Activated naive CD4-positive, alpha-beta T cell treated with anti-CD3 and anti-CD28 coated beads, Interleukin-2, amount 50 U/mL, for 24 hours (primary cell): ENCODE measurements around the gene MPZL1.
A peak's percentile ranks its signal among the peaks of the same experiment; 100 is the strongest.
"Not testable (repeated sequence)": the region's sequence is repeated elsewhere in the genome, so short reads cannot be mapped to it uniquely, and the experiment has no call there.

Experiments used
- H3K27ac Mint-ChIP-seq: one replicate; pipeline ENCODE4 v1.8.0; 2021; ENCODE audit warnings: mild to moderate bottlenecking, mixed read lengths
- H3K27me3 Mint-ChIP-seq: one replicate; pipeline ENCODE4 v1.8.0; 2021; ENCODE audit warnings: mixed read lengths
- H3K36me3 Mint-ChIP-seq: one replicate; pipeline ENCODE4 v1.8.0; 2021; ENCODE audit warnings: mixed read lengths
- H3K4me1 Mint-ChIP-seq: one replicate; pipeline ENCODE4 v1.8.0; 2021; ENCODE audit warnings: mixed read lengths
- H3K4me3 Mint-ChIP-seq: one replicate; pipeline ENCODE4 v1.8.0; 2021; ENCODE audit warnings: mild to moderate bottlenecking, mixed read lengths
- H3K9me3 Mint-ChIP-seq: one replicate; pipeline ENCODE4 v1.8.0; 2021; ENCODE audit warnings: mixed read lengths

The MPZL1 gene

GRCh38 chr1:167794043-167794442, 72.3 kb downstream of the MPZL1 start:
- no peaks in the 10 kb centered on the region for H3K27me3 Mint-ChIP-seq
- H3K9me3 Mint-ChIP-seq, result no peaks in the 10 kb centered on the region
- peaks cover 3% of the 10 kb centered on the region for H3K4me1 Mint-ChIP-seq

GRCh38 chr1:167795810-167796740, 74.3 kb downstream of the MPZL1 start:
- Mint-ChIP-seq H3K9me3 (no peaks in the 10 kb centered on the region), H3K36me3 (no peaks in the 10 kb centered on the region), H3K27me3 (no peaks in the 10 kb centered on the region), H3K27ac (no peak overlapping the region), H3K4me1 (peaks cover 3% of the 10 kb centered on the region), H3K4me3 (no peak overlapping the region)

More at GRCh38 chr1:167794043-167794442, 72.3 kb downstream of the MPZL1 start:
- no peak overlapping the region for H3K27ac Mint-ChIP-seq
- H3K36me3 Mint-ChIP-seq, result peaks cover 3% of the 10 kb centered on the region
- H3K4me3 Mint-ChIP-seq, result no peak overlapping the region

- Mint-ChIP-seq H3K36me3 (no peaks in the 10 kb centered on the region), H3K4me1 (peaks cover 3% of the 10 kb centered on the region), H3K27me3 (no peaks in the 10 kb centered on the region), H3K27ac (no peak overlapping the region), H3K9me3 (no peaks in the 10 kb centered on the region), H3K4me3 (no peak overlapping the region)
Observed at GRCh38 chr1:167797015-167797414, 75.2 kb downstream of the MPZL1 start.

- Mint-ChIP-seq H3K27ac (no peak overlapping the region), H3K4me1 (peaks cover 12% of the 10 kb centered on the region), H3K9me3 (no peaks in the 10 kb centered on the region), H3K36me3 (no peaks in the 10 kb centered on the region), H3K4me3 (no peak overlapping the region), H3K27me3 (no peaks in the 10 kb centered on the region)
Observed at GRCh38 chr1:167798952-167799351, 77.2 kb downstream of the MPZL1 start.

GRCh38 chr1:167799747-167800146, 78.0 kb downstream of the MPZL1 start:
- Mint-ChIP-seq H3K27me3 (no peaks in the 10 kb centered on the region), H3K4me3 (no peak overlapping the region), H3K4me1 (peaks cover 20% of the 10 kb centered on the region), H3K36me3 (no peaks in the 10 kb centered on the region), H3K27ac (no peak overlapping the region), H3K9me3 (no peaks in the 10 kb centered on the region)

GRCh38 chr1:167800251-167800650, 78.5 kb downstream of the MPZL1 start:
- no peak overlapping the region for H3K4me3 Mint-ChIP-seq
- no peaks in the 10 kb centered on the region for H3K27me3 Mint-ChIP-seq
- peaks cover 25% of the 10 kb centered on the region for H3K4me1 Mint-ChIP-seq
- no peaks in the 10 kb centered on the region for H3K9me3 Mint-ChIP-seq
- no peaks in the 10 kb centered on the region for H3K36me3 Mint-ChIP-seq
- no peak overlapping the region for H3K27ac Mint-ChIP-seq

- H3K27me3 Mint-ChIP-seq, result no peaks in the 10 kb centered on the region
- H3K9me3 Mint-ChIP-seq, result no peaks in the 10 kb centered on the region
- no peak overlapping the region for H3K4me3 Mint-ChIP-seq
- no peak overlapping the region for H3K27ac Mint-ChIP-seq
- H3K4me1 Mint-ChIP-seq, result peaks cover 25% of the 10 kb centered on the region
- H3K36me3 Mint-ChIP-seq, result no peaks in the 10 kb centered on the region
Observed at GRCh38 chr1:167802235-167802634, 80.5 kb downstream of the MPZL1 start.

GRCh38 chr1:167803358-167804207, 81.8 kb downstream of the MPZL1 start:
- peak overlapping the region; percentile 44 for H3K4me3 Mint-ChIP-seq
- no peaks in the 10 kb centered on the region for H3K36me3 Mint-ChIP-seq
- H3K27me3 Mint-ChIP-seq, result peaks cover 2% of the 10 kb centered on the region

GRCh38 chr1:167805041-167805556, 83.3 kb downstream of the MPZL1 start:
- peaks cover 3% of the 10 kb centered on the region for H3K27me3 Mint-ChIP-seq
- no peaks in the 10 kb centered on the region for H3K36me3 Mint-ChIP-seq
- H3K4me3 Mint-ChIP-seq, result no peak overlapping the region
- peaks cover 25% of the 10 kb centered on the region for H3K4me1 Mint-ChIP-seq
- H3K9me3 Mint-ChIP-seq, result no peaks in the 10 kb centered on the region
- peak overlapping the region; percentile 93 for H3K27ac Mint-ChIP-seq

More at GRCh38 chr1:167803358-167804207, 81.8 kb downstream of the MPZL1 start:
- no peaks in the 10 kb centered on the region for H3K9me3 Mint-ChIP-seq
- peaks cover 25% of the 10 kb centered on the region for H3K4me1 Mint-ChIP-seq
- peak overlapping the region; percentile 82 for H3K27ac Mint-ChIP-seq

GRCh38 chr1:167806235-167806634, 84.5 kb downstream of the MPZL1 start:
- H3K36me3 Mint-ChIP-seq, H3K4me3 Mint-ChIP-seq, H3K27ac Mint-ChIP-seq, H3K9me3 Mint-ChIP-seq, H3K27me3 Mint-ChIP-seq: not testable (repeated sequence)
- peaks cover 25% of the 10 kb centered on the region for H3K4me1 Mint-ChIP-seq

- not testable (repeated sequence) for H3K27ac Mint-ChIP-seq, H3K36me3 Mint-ChIP-seq, H3K4me3 Mint-ChIP-seq, H3K27me3 Mint-ChIP-seq, H3K9me3 Mint-ChIP-seq
- H3K4me1 Mint-ChIP-seq, result peaks cover 25% of the 10 kb centered on the region
Observed at GRCh38 chr1:167806676-167807075, 84.9 kb downstream of the MPZL1 start.

GRCh38 chr1:167808104-167808503, 86.3 kb downstream of the MPZL1 start:
- H3K4me1 Mint-ChIP-seq, result peaks cover 24% of the 10 kb centered on the region
- peaks cover 11% of the 10 kb centered on the region for H3K36me3 Mint-ChIP-seq
- H3K27ac Mint-ChIP-seq, result no peak overlapping the region
- peaks cover 12% of the 10 kb centered on the region for H3K9me3 Mint-ChIP-seq
- peaks cover 7% of the 10 kb centered on the region for H3K27me3 Mint-ChIP-seq
- H3K4me3 Mint-ChIP-seq, result no peak overlapping the region

- no peak overlapping the region for H3K27ac Mint-ChIP-seq
- peaks cover 14% of the 10 kb centered on the region for H3K36me3 Mint-ChIP-seq
- H3K4me3 Mint-ChIP-seq, result no peak overlapping the region
- H3K4me1 Mint-ChIP-seq, result peaks cover 19% of the 10 kb centered on the region
- peaks cover 8% of the 10 kb centered on the region for H3K27me3 Mint-ChIP-seq
- H3K9me3 Mint-ChIP-seq, result peaks cover 16% of the 10 kb centered on the region
Observed at GRCh38 chr1:167808690-167809089, 86.9 kb downstream of the MPZL1 start.

GRCh38 chr1:167812972-167813371, 91.2 kb downstream of the MPZL1 start:
- no peak overlapping the region for H3K27ac Mint-ChIP-seq
- H3K4me3 Mint-ChIP-seq, result no peak overlapping the region
- H3K4me1 Mint-ChIP-seq, result no peaks in the 10 kb centered on the region
- peaks cover 23% of the 10 kb centered on the region for H3K36me3 Mint-ChIP-seq
- peaks cover 26% of the 10 kb centered on the region for H3K9me3 Mint-ChIP-seq
- peaks cover 7% of the 10 kb centered on the region for H3K27me3 Mint-ChIP-seq

- H3K9me3 Mint-ChIP-seq, result peaks cover 26% of the 10 kb centered on the region
- H3K4me3 Mint-ChIP-seq, result no peak overlapping the region
- no peak overlapping the region for H3K27ac Mint-ChIP-seq
- no peaks in the 10 kb centered on the region for H3K4me1 Mint-ChIP-seq
- peaks cover 23% of the 10 kb centered on the region for H3K36me3 Mint-ChIP-seq
- H3K27me3 Mint-ChIP-seq, result peaks cover 10% of the 10 kb centered on the region
Observed at GRCh38 chr1:167815650-167816049, 93.9 kb downstream of the MPZL1 start.
